ENCODE measurements around the gene SLC7A6OS. TPM values are rescaled to one million over a fixed set of nuclear protein-coding genes. Genes with fewer than 3 reads are reported as not detected.

The SLC7A6OS gene
- total RNA-seq, 2 donors from 2014 or later = 22.5 to 26.0 TPM

DNA sequence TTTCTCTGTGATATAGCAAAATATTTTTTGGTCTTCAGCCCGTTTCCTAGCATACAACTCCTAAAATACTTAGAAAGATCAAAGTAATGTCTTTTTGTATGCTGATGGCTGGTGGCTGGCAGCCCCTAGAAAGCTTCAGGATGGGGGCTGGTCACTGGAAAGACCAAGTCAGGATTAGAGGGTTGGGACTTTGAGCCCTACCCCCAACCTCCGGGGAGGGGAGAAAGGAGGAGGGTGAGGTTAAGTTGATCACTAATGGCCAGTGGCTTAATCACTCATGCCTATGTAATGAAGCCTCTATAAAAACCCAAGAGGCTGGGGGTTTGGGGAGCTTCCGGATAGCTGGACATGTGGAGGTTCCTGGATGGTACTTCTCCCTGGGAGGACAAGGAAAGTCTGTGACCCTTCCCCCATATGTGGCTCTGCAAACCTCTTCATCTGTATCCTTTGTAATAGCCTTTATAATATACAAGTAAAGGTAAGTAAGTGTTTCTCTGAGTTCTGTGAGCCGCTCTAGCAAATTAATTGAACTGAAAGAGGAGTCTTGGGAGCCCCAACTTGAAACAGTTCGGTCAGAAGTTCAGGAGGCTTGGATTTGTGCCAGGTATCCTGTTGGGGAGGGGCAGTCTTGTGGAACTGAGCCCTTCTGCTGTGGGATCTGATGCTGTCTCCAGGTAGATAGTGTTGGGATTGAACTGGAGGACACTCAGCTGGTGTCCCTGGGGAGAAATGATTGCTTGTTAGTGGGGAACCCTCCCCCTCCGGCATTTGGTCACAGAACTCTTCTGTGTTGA lies 42.9 kb downstream of the SLC7A6OS start:
- Histone ChIP-seq H3K4me1 (ENCODE audit: control insufficient read depth, insufficient read depth, low read length) (peaks cover 14% of the 10 kb centered on the region), H3K9ac (ENCODE audit: extremely low read depth, low read length, poor library complexity, severe bottlenecking) (peak overlapping the region; percentile 13), H3K27ac (ENCODE audit: low read depth, low read length) (no peak overlapping the region), H3K4me3 (ENCODE audit: low read length) (peak overlapping the region; percentile 78), H3K27me3 (ENCODE audit: control insufficient read depth, insufficient read depth, low read length, poor library complexity, severe bottlenecking) (no peaks in the 10 kb centered on the region), H3K36me3 (ENCODE audit: control insufficient read depth, insufficient read depth, low read length) (peaks cover 17% of the 10 kb centered on the region), H3K9me3 (ENCODE audit: control insufficient read depth, low read length) (no peaks in the 10 kb centered on the region)
- H3K4me3 Mint-ChIP-seq = peak overlapping the region; percentile 54
- TF ChIP-seq, protein P1, sequence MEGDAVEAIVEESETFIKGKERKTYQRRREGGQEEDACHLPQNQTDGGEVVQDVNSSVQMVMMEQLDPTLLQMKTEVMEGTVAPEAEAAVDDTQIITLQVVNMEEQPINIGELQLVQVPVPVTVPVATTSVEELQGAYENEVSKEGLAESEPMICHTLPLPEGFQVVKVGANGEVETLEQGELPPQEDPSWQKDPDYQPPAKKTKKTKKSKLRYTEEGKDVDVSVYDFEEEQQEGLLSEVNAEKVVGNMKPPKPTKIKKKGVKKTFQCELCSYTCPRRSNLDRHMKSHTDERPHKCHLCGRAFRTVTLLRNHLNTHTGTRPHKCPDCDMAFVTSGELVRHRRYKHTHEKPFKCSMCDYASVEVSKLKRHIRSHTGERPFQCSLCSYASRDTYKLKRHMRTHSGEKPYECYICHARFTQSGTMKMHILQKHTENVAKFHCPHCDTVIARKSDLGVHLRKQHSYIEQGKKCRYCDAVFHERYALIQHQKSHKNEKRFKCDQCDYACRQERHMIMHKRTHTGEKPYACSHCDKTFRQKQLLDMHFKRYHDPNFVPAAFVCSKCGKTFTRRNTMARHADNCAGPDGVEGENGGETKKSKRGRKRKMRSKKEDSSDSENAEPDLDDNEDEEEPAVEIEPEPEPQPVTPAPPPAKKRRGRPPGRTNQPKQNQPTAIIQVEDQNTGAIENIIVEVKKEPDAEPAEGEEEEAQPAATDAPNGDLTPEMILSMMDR (conservative IDR thresholded peaks at IDR 0.05) = no peak
- peak overlapping the region; percentile 87 for H3K27ac Mint-ChIP-seq
- peak; percentile 80 for DNase-seq
- 50 to 70% methylated on average over 3 to 5 of the region's 6 CpGs for WGBS, 2 experiments (ENCODE audit: insufficient coverage in 1 of 2, insufficient read length in 1 of 2)
- peaks cover 37% of the 10 kb centered on the region for H3K4me1 Mint-ChIP-seq
- H3K36me3 Mint-ChIP-seq (ENCODE audit: low read depth) = peaks cover 12% of the 10 kb centered on the region
- H3K9me3 Mint-ChIP-seq = no peaks in the 10 kb centered on the region
- peaks cover 2% of the 10 kb centered on the region for H3K27me3 Mint-ChIP-seq (ENCODE audit: insufficient read depth)

- 19 to 25% methylated on average over 16 to 23 of the region's 23 CpGs for WGBS, 2 experiments (ENCODE audit: insufficient coverage in 1 of 2, insufficient read length in 1 of 2)
- Mint-ChIP-seq H3K4me3 (peak overlapping the region; percentile 90), H3K36me3 (ENCODE audit: low read depth) (peaks cover 5% of the 10 kb centered on the region), H3K4me1 (peaks cover 30% of the 10 kb centered on the region), H3K27ac (peak overlapping the region; percentile 95), H3K9me3 (no peaks in the 10 kb centered on the region), H3K27me3 (ENCODE audit: insufficient read depth) (peaks cover 2% of the 10 kb centered on the region)
- TF ChIP-seq, protein P1 (conservative IDR thresholded peaks at IDR 0.05) = no peak
- peak; percentile 77 for DNase-seq
- Histone ChIP-seq H3K4me1 (ENCODE audit: control insufficient read depth, insufficient read depth, low read length) (peaks cover 9% of the 10 kb centered on the region), H3K27ac (ENCODE audit: low read depth, low read length) (peak overlapping the region; percentile 12), H3K36me3 (ENCODE audit: control insufficient read depth, insufficient read depth, low read length) (peaks cover 6% of the 10 kb centered on the region), H3K27me3 (ENCODE audit: control insufficient read depth, insufficient read depth, low read length, poor library complexity, severe bottlenecking) (no peaks in the 10 kb centered on the region), H3K9ac (ENCODE audit: extremely low read depth, low read length, poor library complexity, severe bottlenecking) (peak overlapping the region; percentile 97), H3K9me3 (ENCODE audit: control insufficient read depth, low read length) (no peaks in the 10 kb centered on the region), H3K4me3 (ENCODE audit: low read length) (peak overlapping the region; percentile 80)
Observed at GRCh38 chr16:68265078-68265920, 45.4 kb downstream of the SLC7A6OS start.

DNA sequence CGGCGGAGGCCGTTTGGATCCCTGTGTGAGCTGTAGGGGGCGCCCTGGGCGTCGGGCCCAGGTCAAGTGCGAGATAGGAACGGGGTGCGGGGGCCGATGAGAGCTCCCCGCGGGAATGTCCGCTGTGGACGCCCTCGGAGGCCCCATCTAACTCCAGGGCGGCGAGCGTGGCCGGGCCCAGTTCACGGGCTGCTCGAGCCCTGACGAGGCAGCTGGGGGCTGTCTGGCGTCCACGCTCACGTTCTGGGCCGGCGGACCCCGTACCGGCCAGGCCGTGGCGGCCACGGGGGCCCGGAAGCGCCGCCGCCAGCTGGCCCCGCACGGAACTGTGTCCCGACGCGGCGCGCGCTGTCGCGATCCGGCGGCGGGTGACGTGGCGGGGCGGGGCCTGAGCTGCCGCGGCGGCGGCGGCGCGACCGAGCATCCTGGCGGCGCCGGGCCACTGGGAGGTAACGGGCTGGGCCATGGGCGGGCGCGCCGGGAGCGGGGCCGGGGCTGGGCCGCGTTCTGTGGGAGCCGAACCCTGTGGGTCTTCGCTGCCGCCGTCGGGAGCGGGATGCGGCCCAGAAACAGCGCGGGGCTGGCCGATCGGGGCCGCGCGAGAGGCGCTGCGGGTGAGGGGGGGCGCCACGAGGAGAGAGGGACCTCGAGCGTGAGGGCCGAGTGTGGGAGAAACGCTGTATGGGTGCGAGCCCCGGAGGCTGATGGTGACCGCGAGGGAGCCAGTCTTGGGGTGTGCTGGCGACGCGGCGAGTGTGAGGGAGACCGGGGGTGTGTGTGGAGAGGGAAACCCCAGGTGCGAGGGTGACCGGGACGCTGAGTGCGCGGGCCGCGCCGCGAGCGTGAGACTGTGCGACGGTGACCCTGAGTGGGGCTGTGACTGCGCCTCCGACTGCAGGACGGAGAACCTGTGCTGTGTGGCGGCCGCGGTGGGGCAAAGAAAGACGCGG lies 46.3 kb downstream of the SLC7A6OS start, which contains the start of gene SLC7A6:
SLC7A6 (plus strand) TSS at position 399 of the 950 bp plus-strand sequence. CDS start 10,201 bp downstream, outside the sequence.
- peak within 1 kb of the TSS; percentile 95 for H3K27ac Mint-ChIP-seq
- no peaks in the 10 kb centered on the region for H3K9me3 Mint-ChIP-seq
- peaks cover 2% of the 10 kb centered on the region for H3K27me3 Mint-ChIP-seq (ENCODE audit: insufficient read depth)
- 0% methylated on average over 43 to 123 of the region's 123 CpGs for WGBS, 2 experiments (ENCODE audit: insufficient coverage in 1 of 2, insufficient read length in 1 of 2)
- Histone ChIP-seq H3K9ac (ENCODE audit: extremely low read depth, low read length, poor library complexity, severe bottlenecking) (peak within 1 kb of the TSS; percentile 97), H3K4me3 (ENCODE audit: low read length) (peak within 1 kb of the TSS; percentile 80), H3K4me1 (ENCODE audit: control insufficient read depth, insufficient read depth, low read length) (peaks cover 9% of the 10 kb centered on the region), H3K27ac (ENCODE audit: low read depth, low read length) (peak within 1 kb of the TSS; percentile 69), H3K9me3 (ENCODE audit: control insufficient read depth, low read length) (no peaks in the 10 kb centered on the region), H3K36me3 (ENCODE audit: control insufficient read depth, insufficient read depth, low read length) (peaks cover 3% of the 10 kb centered on the region), H3K27me3 (ENCODE audit: control insufficient read depth, insufficient read depth, low read length, poor library complexity, severe bottlenecking) (no peaks in the 10 kb centered on the region)
- TF ChIP-seq, protein P1 (conservative IDR thresholded peaks at IDR 0.05) = peak; percentile 93
- DNase-seq = peak; percentile 91
- H3K36me3 Mint-ChIP-seq (ENCODE audit: low read depth) = peaks cover 5% of the 10 kb centered on the region
- peaks cover 30% of the 10 kb centered on the region for H3K4me1 Mint-ChIP-seq
- H3K4me3 Mint-ChIP-seq = peak within 1 kb of the TSS; percentile 90
